ENCODE measurements around the gene FOXK1.

DNA sequence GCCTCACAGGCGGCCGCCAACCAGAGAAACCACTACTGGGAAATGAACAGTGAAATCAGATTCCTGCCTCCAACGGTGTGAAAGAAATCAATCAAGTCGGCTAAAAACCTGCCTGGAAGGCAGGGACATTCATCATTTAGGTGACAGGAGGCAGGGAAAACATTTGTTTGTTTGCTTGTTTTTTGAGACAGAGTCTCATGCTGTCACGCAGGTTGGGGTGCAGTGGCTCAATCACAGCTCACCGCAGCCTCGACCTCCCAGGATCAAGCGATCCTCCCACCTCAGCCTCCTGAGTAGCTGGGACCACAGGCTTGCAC, 123.8 kb downstream of the FOXK1 start:
- TF ChIP-seq, protein P1, sequence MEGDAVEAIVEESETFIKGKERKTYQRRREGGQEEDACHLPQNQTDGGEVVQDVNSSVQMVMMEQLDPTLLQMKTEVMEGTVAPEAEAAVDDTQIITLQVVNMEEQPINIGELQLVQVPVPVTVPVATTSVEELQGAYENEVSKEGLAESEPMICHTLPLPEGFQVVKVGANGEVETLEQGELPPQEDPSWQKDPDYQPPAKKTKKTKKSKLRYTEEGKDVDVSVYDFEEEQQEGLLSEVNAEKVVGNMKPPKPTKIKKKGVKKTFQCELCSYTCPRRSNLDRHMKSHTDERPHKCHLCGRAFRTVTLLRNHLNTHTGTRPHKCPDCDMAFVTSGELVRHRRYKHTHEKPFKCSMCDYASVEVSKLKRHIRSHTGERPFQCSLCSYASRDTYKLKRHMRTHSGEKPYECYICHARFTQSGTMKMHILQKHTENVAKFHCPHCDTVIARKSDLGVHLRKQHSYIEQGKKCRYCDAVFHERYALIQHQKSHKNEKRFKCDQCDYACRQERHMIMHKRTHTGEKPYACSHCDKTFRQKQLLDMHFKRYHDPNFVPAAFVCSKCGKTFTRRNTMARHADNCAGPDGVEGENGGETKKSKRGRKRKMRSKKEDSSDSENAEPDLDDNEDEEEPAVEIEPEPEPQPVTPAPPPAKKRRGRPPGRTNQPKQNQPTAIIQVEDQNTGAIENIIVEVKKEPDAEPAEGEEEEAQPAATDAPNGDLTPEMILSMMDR (IDR thresholded peaks at IDR 0.05) = no peak
- TF ChIP-seq POLR2AphosphoS5 (IDR thresholded peaks at IDR 0.05) = no peak
- no peak for TF ChIP-seq EP300 (IDR thresholded peaks at IDR 0.05)
- TF ChIP-seq POLR2A (IDR thresholded peaks at IDR 0.05) = no peak

Measured in sigmoid colon (tissue), 4 donors.